B cell (primary cell): Measurements from ENCODE around the gene CCNF. TPM values are rescaled to one million over a fixed set of nuclear protein-coding genes. Genes with fewer than 3 reads are reported as not detected.

Experiments
- ATAC-seq: fragments of 200-7000 bp; cut with Tn5 transposase; one replicate; pipeline ENCODE4 v1.10.0; 2021; ENCODE audit warnings: low read depth, mild to moderate bottlenecking, moderate number of reproducible peaks, moderate library complexity
- CTCF ChIA-PET: fragments of 350-600 bp; sonication (Branson Sonifier 250); formaldehyde crosslinking; loops from one replicate; lab custom pipeline; 2021; ENCODE audit warnings: antibody characterized with exemption, inconsistent platforms; lab: Charles Lee
- POLR2A ChIA-PET: fragments of 350-600 bp; sonication (Branson Sonifier 250); formaldehyde crosslinking; loops from one replicate; lab custom pipeline; 2021; ENCODE audit warnings: antibody characterized with exemption; lab: Charles Lee
- DNase-seq: peaks from one replicate; pipeline ENCODE4 v3.0.0; 2013
- H2AFZ ChIP-seq: 2 replicates; pipeline ENCODE4 v1.6.1; 2012; ENCODE audit warnings: mild to moderate bottlenecking, low read depth, low read length; ENCODE audit not compliant: insufficient read depth, poor library complexity, severe bottlenecking
- H3K27ac ChIP-seq, 2 donors: 1 replicate in 1 of 2; 2 replicates in 1 of 2; pipeline ENCODE4 v1.5.1; 2012 to 2013; ENCODE audit warnings: low read length in 2 of 2, mild to moderate bottlenecking in 2 of 2, moderate library complexity in 1 of 2
- H3K27me3 ChIP-seq, 4 experiments: fragments of 200-600 bp in 1 of 4; sonication (generic) in 1 of 4; replicated peaks in 1 of 4; 1 replicate in 2 of 4; 2 replicates in 2 of 4; pipeline versions ENCODE4 v1.6.1 to v1.7.0; 2013 to 2016; ENCODE audit warnings: low read length in 3 of 4, mild to moderate bottlenecking in 2 of 4, mixed read lengths in 1 of 4, moderate library complexity in 1 of 4; ENCODE audit not compliant: insufficient read depth in 4 of 4, control insufficient read depth in 3 of 4; ENCODE audit errors: control extremely low read depth in 1 of 4
- H3K36me3 ChIP-seq, 2 experiments: replicated peaks in 1 of 2; 1 replicate in 1 of 2; 2 replicates in 1 of 2; pipeline versions ENCODE4 v1.6.1 to v1.7.1; 2013; ENCODE audit warnings: low read length in 1 of 2; ENCODE audit not compliant: insufficient read depth in 2 of 2, control insufficient read depth in 1 of 2; ENCODE audit errors: control extremely low read depth in 1 of 2, extremely low read depth in 1 of 2
- H3K4me1 ChIP-seq, 2 donors: fragments of 200-600 bp in 1 of 2; sonication (generic) in 1 of 2; 1 replicate in 1 of 2; 2 replicates in 1 of 2; pipeline versions ENCODE4 v1.5.1 to v1.6.1; 2013 to 2017; ENCODE audit warnings: low read length in 2 of 2; ENCODE audit not compliant: control insufficient read depth in 2 of 2, insufficient read depth in 2 of 2
- H3K4me2 ChIP-seq: replicated peaks from 2 replicates; pipeline ENCODE3; 2012; ENCODE audit warnings: mild to moderate bottlenecking, low read depth, low read length; ENCODE audit not compliant: poor library complexity, severe bottlenecking
- H3K4me3 ChIP-seq, 5 experiments: fragments of 200-600 bp in 1 of 5; sonication (generic) in 1 of 5; 1 replicate in 3 of 5; 2 replicates in 2 of 5; pipeline versions ENCODE4 v1.5.1 to v1.7.0; 2011 to 2016; ENCODE audit warnings: low read length in 4 of 5, mild to moderate bottlenecking in 4 of 5, low read depth in 2 of 5, control low read depth in 1 of 5, moderate library complexity in 1 of 5; ENCODE audit not compliant: insufficient read depth in 1 of 5; ENCODE audit errors: control extremely low read depth in 1 of 5, extremely low read depth in 1 of 5
- H3K79me2 ChIP-seq: fragments of 200-600 bp; sonication (generic); one replicate; pipeline ENCODE4 v1.6.0; 2016; ENCODE audit warnings: low read length; ENCODE audit not compliant: control insufficient read depth, insufficient read depth
- H3K9ac ChIP-seq: fragments of 200-600 bp; sonication (generic); 2 replicates; pipeline ENCODE4 v1.6.1; 2017; ENCODE audit warnings: mild to moderate bottlenecking, low read length, moderate library complexity
- H3K9me3 ChIP-seq, 3 donors: one replicate each; pipeline versions ENCODE4 v1.6.1 to v1.7.1; 2013; ENCODE audit warnings: low read length in 2 of 3; ENCODE audit not compliant: control insufficient read depth in 2 of 3, insufficient read depth in 1 of 3; ENCODE audit errors: control extremely low read depth in 1 of 3
- H4K20me1 ChIP-seq: 2 replicates; pipeline ENCODE4 v1.6.0; 2012; ENCODE audit warnings: mild to moderate bottlenecking, low read length; ENCODE audit not compliant: insufficient read depth, control insufficient read depth, poor library complexity, severe bottlenecking
- H3K27ac Mint-ChIP-seq: one replicate; pipeline ENCODE4 v1.8.0; 2021; ENCODE audit warnings: mixed read lengths
- H3K27me3 Mint-ChIP-seq: one replicate; pipeline ENCODE4 v1.8.0; 2021; ENCODE audit warnings: mixed read lengths
- H3K4me1 Mint-ChIP-seq: one replicate; pipeline ENCODE4 v1.8.0; 2021; ENCODE audit warnings: mixed read lengths
- H3K4me3 Mint-ChIP-seq: one replicate; pipeline ENCODE4 v1.8.0; 2021; ENCODE audit warnings: mixed read lengths
- H3K9me3 Mint-ChIP-seq: one replicate; pipeline ENCODE4 v1.8.0; 2022; ENCODE audit warnings: mixed read lengths; ENCODE audit not compliant: insufficient read depth
- CTCF ChIP-seq: fragments of 200-600 bp; IDR thresholded peaks from one replicate; pipeline ENCODE4 v1.8.0; 2022; ENCODE audit warnings: antibody characterized with exemption, mild to moderate bottlenecking
- EZH2 ChIP-seq: IDR thresholded peaks from 2 replicates; pipeline ENCODE4 v1.6.1; 2012; ENCODE audit warnings: borderline replicate concordance, low read depth, mild to moderate bottlenecking, moderate library complexity, low read length; ENCODE audit not compliant: insufficient read depth, poor library complexity, severe bottlenecking
- WGBS: methylation state at CpG from one replicate; pipeline ENCODE4 v1.1.5; 2013; ENCODE audit warnings: missing lambda C conversion rate; ENCODE audit not compliant: insufficient coverage; 5-methylcytosine and 5-hydroxymethylcytosine counted together
- intact Hi-C: fragments of 100-400 bp; cut with micrococcal nuclease; formaldehyde crosslinking; loops from one replicate; pipeline ENCODE4 v1.10.0; 2022
- polyA plus RNA-seq: library from polyadenylated mRNA; depleted of rRNA; stranded (reverse); fragments of >200 nt; gene quantifications from 2 replicates; pipeline ENCODE4 v1.2.3, GENCODE V29; 2012
- total RNA-seq, 2 donors: library from RNA; stranded (reverse); fragments of 120-200 nt in 1 of 2; gene quantifications; 1 replicate in 1 of 2; 2 replicates in 1 of 2; pipeline versions ENCODE4 v1.2.3 to v1.2.4, GENCODE V29; 2013 to 2022

The CCNF gene
- total and polyA plus RNA-seq, 2 donors (not counting 1 experiment from before 2014, with no cell fraction given), result 3.2 to 5.3 TPM

GRCh38 chr16:2436110-2436509 is 6.9 kb downstream of the CCNF start:
- DNase-seq (no peak), ATAC-seq (no peak)
- no peak overlapping the region for H3K4me2 ChIP-seq
- peaks cover 12 to 13% of the 10 kb centered on the region in 2 donors for H3K4me1 ChIP-seq
- no peak overlapping the region for H3K27ac ChIP-seq
- peaks cover 0 to 18% of the 10 kb centered on the region in 2 experiments for H3K36me3 ChIP-seq
- POLR2A ChIA-PET, result interaction anchor here (0.7 kb wide), 1 partner anchor 34 kb away, joined by 3 read pairs; no protein-coding TSS in a partner anchor
- H3K27me3 Mint-ChIP-seq, result no peaks in the 10 kb centered on the region
- CTCF ChIA-PET, result no interaction called here
- H3K27me3 ChIP-seq, result no peaks in the 10 kb centered on the region
- H3K4me3 Mint-ChIP-seq, result no peak overlapping the region
- H3K4me3 ChIP-seq, result no peak overlapping the region
- H2AFZ ChIP-seq, result no peak overlapping the region
- no peaks in the 10 kb centered on the region for H4K20me1 ChIP-seq
- no peaks in the 10 kb centered on the region for H3K9me3 Mint-ChIP-seq
- H3K4me1 Mint-ChIP-seq, result peaks cover 16% of the 10 kb centered on the region
- WGBS, result 100% methylated on average over 8 of the region's 9 CpGs
- TF ChIP-seq CTCF (no peak), EZH2 (no peak)
- H3K9me3 ChIP-seq, result peaks cover 0 to 9% (median 0%) of the 10 kb centered on the region in 3 donors
- H3K9ac ChIP-seq, result no peak overlapping the region
- peaks cover 10% of the 10 kb centered on the region for H3K79me2 ChIP-seq
- no peak overlapping the region for H3K27ac Mint-ChIP-seq
- intact Hi-C loops, result no loop called here

GRCh38 chr16:2437032-2437790 is 8.0 kb downstream of the CCNF start:
- no peak for TF ChIP-seq CTCF
- TF ChIP-seq EZH2, result no peak
- Histone ChIP-seq H3K36me3 (peaks cover 0 to 17% of the 10 kb centered on the region in 2 experiments), H3K4me3 (no peak overlapping the region), H3K27ac (no peak overlapping the region), H3K4me2 (no peak overlapping the region), H3K27me3 (no peaks in the 10 kb centered on the region), H4K20me1 (no peaks in the 10 kb centered on the region), H3K4me1 (peaks cover 12 to 13% of the 10 kb centered on the region in 2 donors), H3K9me3 (peaks cover 0 to 9% (median 0%) of the 10 kb centered on the region in 3 donors), H3K9ac (no peak overlapping the region), H3K79me2 (peaks cover 6% of the 10 kb centered on the region), H2AFZ (no peak overlapping the region)
- H3K4me3 Mint-ChIP-seq, result no peak overlapping the region
- WGBS, result 97% methylated on average over 22 of the region's 24 CpGs
- no peak for ATAC-seq
- peaks cover 16% of the 10 kb centered on the region for H3K4me1 Mint-ChIP-seq
- POLR2A ChIA-PET, result interaction anchor here (0.6 to 0.7 kb wide), 2 partner anchors 10 to 13 kb away, joined by 4 to 8 read pairs; no protein-coding TSS in a partner anchor
- no peak for DNase-seq
- H3K9me3 Mint-ChIP-seq, result no peaks in the 10 kb centered on the region
- H3K27me3 Mint-ChIP-seq, result no peaks in the 10 kb centered on the region
- intact Hi-C loops, result no loop called here
- CTCF ChIA-PET, result interaction anchor here (0.7 to 1.0 kb wide), 2 partner anchors 11 to 181 kb away, joined by 3 to 5 read pairs; no protein-coding TSS in a partner anchor
- no peak overlapping the region for H3K27ac Mint-ChIP-seq
